Esophagus muscularis mucosa (tissue), 3 donors: ENCODE measurements around the gene UGT1A10.

Experiments used
- CTCF ChIP-seq, 3 experiments: fragments of 200-600 bp in 2 of 3; fragments of 450-650 bp in 1 of 3; sonication (generic) in 2 of 3; IDR thresholded peaks; one replicate each; pipeline ENCODE4 v1.5.1; 2017 to 2019; ENCODE audit warnings: antibody characterized with exemption in 3 of 3, mild to moderate bottlenecking in 2 of 3, moderate library complexity in 1 of 3
- EP300 ChIP-seq: sonication (generic); formaldehyde crosslinking; IDR thresholded peaks from one replicate; pipeline ENCODE4 v1.6.1; 2017; ENCODE audit warnings: antibody characterized with exemption

GRCh38 chr2:233764264-233764663, 128.0 kb downstream of the UGT1A10 start:
- no peak for TF ChIP-seq CTCF (IDR thresholded peaks at IDR 0.05)
- no peak for TF ChIP-seq EP300
